GM19238 (cell line): ENCODE measurements around the gene ZPBP.
"Not testable (repeated sequence)": the region's sequence is repeated elsewhere in the genome, so short reads cannot be mapped to it uniquely, and the experiment has no call there.

Experiments used
- DNase-seq: peaks from one replicate; pipeline ENCODE4 v3.0.0; 2011; ENCODE audit warnings: low spot score; ENCODE audit not compliant: insufficient read length

ZPBP gene

GRCh38 chr7:50047716-50048115, 45.3 kb downstream of the ZPBP start:
- DNase-seq, result no peak

GRCh38 chr7:50041165-50041564, 51.9 kb downstream of the ZPBP start:
- not testable (repeated sequence) for DNase-seq

- no peak for DNase-seq
These were observed 56.0 kb downstream of the ZPBP start for GRCh38 chr7:50037086-50037485.

GRCh38 chr7:50022991-50023390, 70.1 kb downstream of the ZPBP start:
- no peak for DNase-seq

GRCh38 chr7:50022451-50022850, 70.6 kb downstream of the ZPBP start:
- no peak for DNase-seq

GRCh38 chr7:49995681-49996080, 97.4 kb downstream of the ZPBP start:
- DNase-seq, result no peak

- no peak for DNase-seq
These were observed 106.9 kb downstream of the ZPBP start for GRCh38 chr7:49986191-49986590.

GRCh38 chr7:49980465-49980864, 112.6 kb downstream of the ZPBP start:
- no peak for DNase-seq

- DNase-seq, result no peak
These were observed 116.8 kb downstream of the ZPBP start for GRCh38 chr7:49976238-49976637.

- DNase-seq, result no peak
These were observed 119.0 kb downstream of the ZPBP start for GRCh38 chr7:49974035-49974434.

GRCh38 chr7:49937608-49938007, 155.4 kb downstream of the ZPBP start:
- no peak for DNase-seq

- DNase-seq, result no peak
These were observed 161.4 kb downstream of the ZPBP start for GRCh38 chr7:49931627-49932026.

GRCh38 chr7:49928787-49929186, 164.3 kb downstream of the ZPBP start:
- DNase-seq, result no peak

- DNase-seq, result no peak
These were observed 165.4 kb downstream of the ZPBP start for GRCh38 chr7:49927631-49928030.

- DNase-seq, result no peak
These were observed 166.3 kb downstream of the ZPBP start for GRCh38 chr7:49926720-49927119.

- DNase-seq, result no peak
These were observed 181.1 kb downstream of the ZPBP start for GRCh38 chr7:49911909-49912308.

- DNase-seq, result no peak
These were observed 198.5 kb downstream of the ZPBP start for GRCh38 chr7:49894543-49894942.

- DNase-seq, result no peak
These were observed 199.9 kb downstream of the ZPBP start for GRCh38 chr7:49893131-49893530.

GRCh38 chr7:49892481-49892880, 200.6 kb downstream of the ZPBP start:
- DNase-seq, result no peak
